Ishikawa (cell line): ENCODE measurements around the gene RYR1.

Source experiments
- CEBPB ChIP-seq: IDR thresholded peaks from 2 replicates; pipeline ENCODE4 v1.6.1; 2012
- CREB1 ChIP-seq: IDR thresholded peaks from 2 replicates; pipeline ENCODE4 v1.6.1; 2012; ENCODE audit warnings: low read depth
- EGR1 ChIP-seq: IDR thresholded peaks from 2 replicates; pipeline ENCODE4 v1.6.1; 2012
- EP300 ChIP-seq: IDR thresholded peaks from 2 replicates; pipeline ENCODE4 v1.6.1; 2012; ENCODE audit warnings: borderline replicate concordance
- FOXM1 ChIP-seq: IDR thresholded peaks from 2 replicates; pipeline ENCODE4 v1.6.1; 2012; ENCODE audit warnings: low read depth, borderline replicate concordance
- NFIC ChIP-seq: IDR thresholded peaks from 2 replicates; pipeline ENCODE4 v1.6.1; 2012
- REST ChIP-seq: IDR thresholded peaks from 2 replicates; pipeline ENCODE4 v1.6.1; 2012; ENCODE audit warnings: low read depth, mild to moderate bottlenecking
- TAF1 ChIP-seq: IDR thresholded peaks from 2 replicates; pipeline ENCODE4 v1.6.1; 2012; ENCODE audit warnings: low read depth, mild to moderate bottlenecking
- TEAD4 ChIP-seq: IDR thresholded peaks from 2 replicates; pipeline ENCODE4 v1.6.1; 2012
- ZBTB7A ChIP-seq: IDR thresholded peaks from 2 replicates; pipeline ENCODE4 v1.6.1; 2012; ENCODE audit warnings: low read depth

- TF ChIP-seq EGR1 (no peak), TEAD4 (no peak), EP300 (no peak), TAF1 (no peak), FOXM1 (no peak), ZBTB7A (no peak), CREB1 (no peak), CEBPB (no peak), NFIC (no peak), REST (no peak)
Measured at GRCh38 chr19:38473201-38473600, 39.7 kb downstream of the RYR1 start.
